Activated naive CD4-positive, alpha-beta T cell treated with anti-CD3 and anti-CD28 coated beads, Interleukin-2, amount 10 ng/mL, durations not matched to agents 7 days and 5 days (primary cell): ENCODE data around the gene ALDH9A1.
A peak's percentile ranks its signal among the peaks of the same experiment; 100 is the strongest.
"Not testable (repeated sequence)": the region's sequence is repeated elsewhere in the genome, so short reads cannot be mapped to it uniquely, and the experiment has no call there.

Experiments
- CTCF ChIA-PET: fragments of 350-600 bp; sonication (Branson Sonifier 250); formaldehyde crosslinking; loops from one replicate; lab custom pipeline; 2021; ENCODE audit warnings: antibody characterized with exemption; lab: Charles Lee
- DNase-seq: peaks from one replicate; pipeline ENCODE4 v3.0.0-alpha.2; 2020
- H3K27ac Mint-ChIP-seq: one replicate; pipeline ENCODE4 v1.8.0; 2021; ENCODE audit warnings: mild to moderate bottlenecking, moderate library complexity, mixed read lengths
- H3K27me3 Mint-ChIP-seq: one replicate; pipeline ENCODE4 v1.8.0; 2021; ENCODE audit warnings: mild to moderate bottlenecking, mixed read lengths
- H3K36me3 Mint-ChIP-seq: one replicate; pipeline ENCODE4 v1.8.0; 2021; ENCODE audit warnings: mixed read lengths
- H3K4me1 Mint-ChIP-seq: one replicate; pipeline ENCODE4 v1.8.0; 2021; ENCODE audit warnings: mixed read lengths
- H3K4me3 Mint-ChIP-seq: one replicate; pipeline ENCODE4 v1.8.0; 2021; ENCODE audit warnings: mild to moderate bottlenecking, moderate library complexity, mixed read lengths
- H3K9me3 Mint-ChIP-seq: one replicate; pipeline ENCODE4 v1.8.0; 2021; ENCODE audit warnings: mixed read lengths

ALDH9A1 gene

DNA sequence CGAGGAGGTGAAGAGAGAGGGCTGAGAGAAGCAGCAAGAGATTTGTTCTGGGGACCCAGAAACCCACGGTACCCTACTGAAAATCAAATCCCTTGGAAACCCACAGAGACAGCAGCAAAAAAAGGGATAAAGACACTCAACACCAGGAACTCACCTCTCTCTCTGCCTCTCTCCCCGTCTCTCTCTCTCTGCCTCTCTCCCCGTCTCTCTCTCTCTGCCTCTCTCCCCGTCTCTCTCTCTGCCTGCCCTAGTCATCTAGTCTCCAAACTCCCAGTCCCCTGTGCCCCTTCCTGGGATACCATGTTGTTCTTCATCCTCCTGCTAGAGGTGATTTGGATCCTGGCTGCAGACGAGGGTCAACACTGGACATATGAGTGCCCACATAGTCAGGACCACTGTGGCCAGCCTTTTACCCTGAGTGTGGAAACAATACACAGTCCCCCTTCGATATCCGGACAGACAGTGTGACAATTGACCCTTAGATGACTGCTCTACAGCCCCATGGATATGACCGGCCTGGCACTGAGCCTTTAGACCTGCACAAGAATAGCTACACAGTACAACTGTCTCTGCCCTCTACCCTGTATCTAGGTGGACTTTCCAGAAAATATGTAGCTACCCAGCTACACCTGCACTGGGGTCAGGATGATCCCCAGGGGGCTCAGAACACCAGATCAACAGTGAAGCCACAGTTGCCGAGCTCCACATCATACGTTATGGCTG is 9.8 kb upstream of the ALDH9A1 start:
- no peaks in the 10 kb centered on the region for H3K9me3 Mint-ChIP-seq

DNA sequence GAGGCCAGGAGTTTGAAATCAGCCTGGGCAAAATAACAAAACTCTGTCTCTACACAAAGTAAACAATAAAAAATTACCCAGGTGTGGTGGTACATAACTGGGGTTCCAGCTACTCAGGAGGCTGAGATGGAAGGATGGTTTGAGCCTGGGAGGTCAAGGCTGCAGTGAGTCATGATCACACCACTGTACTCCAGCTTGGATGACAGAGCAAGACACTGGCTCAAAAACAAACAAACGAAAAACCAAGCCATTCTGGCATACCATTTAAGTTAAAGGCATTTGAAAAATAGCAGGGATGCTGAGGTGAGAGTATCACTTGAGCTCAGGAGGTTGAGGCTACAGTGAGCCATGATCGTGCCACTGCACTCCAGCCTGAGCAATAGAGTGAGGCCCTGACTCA is 5.3 kb upstream of the ALDH9A1 start:
- peaks cover 34% of the 10 kb centered on the region for H3K27me3 Mint-ChIP-seq
- H3K36me3 Mint-ChIP-seq: no peaks in the 10 kb centered on the region
- H3K4me3 Mint-ChIP-seq: no peak overlapping the region
- CTCF ChIA-PET: no interaction called here
- H3K4me1 Mint-ChIP-seq: peaks cover 10% of the 10 kb centered on the region
- DNase-seq: no peak
- H3K9me3 Mint-ChIP-seq: no peaks in the 10 kb centered on the region
- no peak overlapping the region for H3K27ac Mint-ChIP-seq

More for the DNA sequence above, 9.8 kb upstream of the ALDH9A1 start:
- H3K4me3 Mint-ChIP-seq: no peak overlapping the region
- H3K27me3 Mint-ChIP-seq: peaks cover 59% of the 10 kb centered on the region
- no peak for DNase-seq
- no peaks in the 10 kb centered on the region for H3K36me3 Mint-ChIP-seq
- H3K4me1 Mint-ChIP-seq: no peaks in the 10 kb centered on the region
- no peak overlapping the region for H3K27ac Mint-ChIP-seq
- CTCF ChIA-PET: interaction anchor here (1.1 kb wide), 1 partner anchor 106 kb away, joined by 3 read pairs; no protein-coding TSS in a partner anchor

DNA sequence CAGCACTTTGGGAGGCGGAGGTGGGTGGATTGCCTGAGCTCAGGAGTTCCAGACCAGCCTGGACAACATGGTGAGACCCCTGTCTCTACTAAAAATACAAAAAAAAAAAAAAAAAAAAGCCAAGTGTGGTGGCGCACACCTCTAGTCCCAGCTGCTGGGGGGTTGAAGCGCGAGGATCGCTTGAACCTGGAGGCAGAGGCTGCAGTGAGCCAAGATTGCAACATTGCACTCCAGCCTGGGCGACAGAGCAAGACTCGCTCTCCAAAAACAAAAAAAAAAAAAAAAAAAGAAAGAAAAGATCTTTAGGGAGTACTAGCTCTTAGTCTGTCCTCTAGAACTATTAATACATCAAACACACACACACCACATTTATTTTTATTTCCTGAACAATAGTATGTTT is 3.6 kb upstream of the ALDH9A1 start:
- H3K36me3 Mint-ChIP-seq, H3K27ac Mint-ChIP-seq, H3K4me3 Mint-ChIP-seq, H3K9me3 Mint-ChIP-seq, CTCF ChIA-PET, DNase-seq: not testable (repeated sequence)
- Mint-ChIP-seq H3K4me1 (peaks cover 20% of the 10 kb centered on the region), H3K27me3 (peaks cover 23% of the 10 kb centered on the region)

DNA sequence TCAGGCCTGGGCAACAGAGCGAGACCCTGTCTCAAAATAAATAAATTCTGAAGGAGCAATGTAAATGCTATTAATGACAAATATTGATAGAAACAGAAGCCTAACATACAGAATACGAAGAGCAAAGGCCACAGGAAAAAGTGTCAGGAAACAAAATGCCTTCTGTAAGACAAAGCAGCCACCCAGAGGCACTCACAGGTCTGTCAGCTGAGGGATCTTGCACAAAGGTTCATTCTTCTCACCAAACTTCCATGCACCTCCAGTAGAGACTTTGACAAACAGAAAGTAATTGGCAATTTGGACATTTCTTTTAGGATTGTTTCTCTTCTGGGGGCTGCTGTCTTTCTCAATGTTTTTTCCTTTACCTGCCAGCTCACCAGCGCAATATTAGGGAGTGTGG is 1.2 kb upstream of the ALDH9A1 start:
- DNase-seq: no peak
- Mint-ChIP-seq H3K27ac (peak overlapping the region; percentile 24), H3K27me3 (peaks cover 12% of the 10 kb centered on the region), H3K9me3 (no peaks in the 10 kb centered on the region), H3K4me1 (peaks cover 38% of the 10 kb centered on the region), H3K4me3 (peak overlapping the region; percentile 86), H3K36me3 (peaks cover 13% of the 10 kb centered on the region)
- CTCF ChIA-PET: no interaction called here

DNA sequence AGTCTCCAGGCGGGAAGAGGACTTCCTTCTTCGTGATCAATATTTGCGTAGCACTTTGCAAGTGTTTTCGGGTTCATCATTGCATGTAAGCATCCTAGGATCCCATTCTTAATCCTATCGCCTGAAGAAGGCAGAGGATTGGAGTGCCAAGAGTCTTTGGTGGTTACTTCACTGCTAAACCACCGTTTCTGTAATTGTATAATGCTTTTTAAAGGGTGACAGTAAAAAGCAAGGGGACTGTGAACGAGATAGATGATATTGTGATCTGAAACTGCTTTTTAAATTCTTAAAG is 345 bp upstream of the ALDH9A1 start:
- Mint-ChIP-seq H3K27me3 (peaks cover 11% of the 10 kb centered on the region), H3K27ac (peak overlapping the region; percentile 94), H3K4me1 (peaks cover 38% of the 10 kb centered on the region), H3K4me3 (peak overlapping the region; percentile 86), H3K36me3 (peaks cover 17% of the 10 kb centered on the region), H3K9me3 (no peaks in the 10 kb centered on the region)
- CTCF ChIA-PET: interaction anchor here (0.7 to 1.9 kb wide), 3 partner anchors 13 to 214 kb away, joined by 3 to 13 read pairs (median 3); no protein-coding TSS in a partner anchor
- no peak for DNase-seq

DNA sequence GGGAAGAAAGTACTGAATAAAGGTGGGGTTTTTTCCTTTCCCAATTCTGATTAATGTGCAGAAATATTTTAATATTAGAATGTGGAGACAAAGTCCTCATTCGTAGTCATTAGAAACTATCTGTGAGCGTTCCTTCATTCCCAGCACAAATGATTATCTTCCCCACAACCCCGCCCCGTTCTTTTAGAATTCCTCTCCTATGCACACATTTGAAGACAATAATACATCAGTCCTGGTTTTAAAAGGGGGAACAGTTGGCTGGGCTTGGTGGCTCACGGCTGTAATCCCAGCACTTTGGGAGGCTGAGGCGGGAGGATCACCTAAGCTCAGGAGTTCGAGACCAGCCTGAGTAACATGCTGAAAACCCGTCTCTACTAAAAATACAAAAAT is 876 bp downstream of the ALDH9A1 start:
- DNase-seq: no peak
- H3K36me3 Mint-ChIP-seq: peaks cover 27% of the 10 kb centered on the region

DNA sequence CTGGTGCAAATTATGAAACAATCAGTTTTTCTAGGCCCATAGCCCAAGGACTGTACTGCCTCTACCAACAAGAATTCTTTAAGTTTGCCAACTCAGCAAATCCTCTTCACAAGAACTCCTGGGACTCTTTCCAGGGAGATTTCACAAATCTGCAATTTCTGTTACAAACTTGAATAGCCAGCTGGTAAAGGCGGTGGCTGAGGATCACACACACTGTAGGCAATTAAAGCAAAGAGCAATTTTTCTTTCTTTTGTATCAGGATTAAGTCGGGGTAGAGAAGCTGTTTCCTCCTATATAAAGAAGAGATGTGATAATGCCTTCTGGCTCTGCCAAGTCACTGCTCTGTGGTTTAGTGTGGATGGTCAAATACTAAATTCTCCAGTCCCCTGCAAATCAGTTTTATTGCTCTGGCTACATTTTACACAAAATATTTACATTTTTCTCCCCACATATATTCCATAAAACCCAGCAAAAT is 1.7 kb downstream of the ALDH9A1 start:
- no peak for DNase-seq
- H3K27me3 Mint-ChIP-seq: peaks cover 6% of the 10 kb centered on the region
- H3K27ac Mint-ChIP-seq: peak overlapping the region; percentile 74
- peaks cover 45% of the 10 kb centered on the region for H3K4me1 Mint-ChIP-seq
- H3K36me3 Mint-ChIP-seq: peaks cover 36% of the 10 kb centered on the region
- peak overlapping the region; percentile 86 for H3K4me3 Mint-ChIP-seq
- H3K9me3 Mint-ChIP-seq: no peaks in the 10 kb centered on the region
- CTCF ChIA-PET: interaction anchor here (0.9 to 1.8 kb wide), 2 partner anchors 14 to 72 kb away, joined by 3 to 5 read pairs; partner anchors contain the start of gene TMCO1

More for the DNA sequence above, 876 bp downstream of the ALDH9A1 start:
- peaks cover 38% of the 10 kb centered on the region for H3K4me1 Mint-ChIP-seq
- peaks cover 6% of the 10 kb centered on the region for H3K27me3 Mint-ChIP-seq
- CTCF ChIA-PET: interaction anchor here (0.8 to 1.9 kb wide), 5 partner anchors 12 to 153 kb away, joined by 3 to 13 read pairs (median 3); partner anchors contain the start of gene TMCO1
- no peaks in the 10 kb centered on the region for H3K9me3 Mint-ChIP-seq
- peak overlapping the region; percentile 86 for H3K4me3 Mint-ChIP-seq
- H3K27ac Mint-ChIP-seq: peak overlapping the region; percentile 94

DNA sequence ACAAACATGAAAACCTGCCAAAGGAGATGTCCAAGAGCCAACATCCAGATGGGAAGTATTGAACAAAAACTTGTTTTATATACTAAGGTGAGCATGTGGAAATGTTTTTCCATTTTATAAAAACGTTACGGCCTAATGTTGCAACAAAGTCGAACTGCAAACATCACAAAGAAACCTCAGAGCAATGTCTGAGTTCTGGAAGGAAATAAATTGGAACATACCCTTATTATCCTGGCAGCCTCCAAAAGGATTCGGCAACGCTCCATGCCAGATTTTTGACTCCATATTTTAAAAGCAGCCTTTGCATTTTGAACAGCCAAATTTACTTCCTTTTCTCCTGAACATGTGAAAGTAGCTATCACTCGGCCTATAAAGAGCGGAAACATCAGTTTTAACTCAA is 3.3 kb downstream of the ALDH9A1 start:
- peaks cover 48% of the 10 kb centered on the region for H3K4me1 Mint-ChIP-seq
- CTCF ChIA-PET: no interaction called here
- peaks cover 48% of the 10 kb centered on the region for H3K36me3 Mint-ChIP-seq

DNA sequence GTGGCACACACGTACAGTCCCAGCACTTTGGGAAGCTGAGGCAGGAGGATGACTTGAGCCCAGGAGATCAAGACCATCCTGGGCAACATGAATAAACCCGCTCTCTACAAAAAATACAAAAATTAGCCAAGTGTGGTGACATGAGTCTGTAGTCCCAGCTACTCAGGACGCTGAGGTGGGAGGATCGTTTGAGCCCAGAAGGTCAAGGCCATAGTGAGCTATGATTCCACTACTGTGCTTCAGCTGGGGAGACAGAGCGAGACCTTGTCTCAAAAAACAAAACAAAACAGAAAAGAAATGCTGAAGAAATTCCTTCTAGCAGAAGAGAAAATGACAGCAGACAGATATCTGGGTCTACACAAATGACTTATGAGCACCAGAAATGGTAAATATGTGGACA is 10.3 kb downstream of the ALDH9A1 start:
- no peaks in the 10 kb centered on the region for H3K27me3 Mint-ChIP-seq
- H3K4me3 Mint-ChIP-seq: no peak overlapping the region
- H3K9me3 Mint-ChIP-seq: peaks cover 7% of the 10 kb centered on the region
- DNase-seq: no peak
- CTCF ChIA-PET: no interaction called here
- H3K36me3 Mint-ChIP-seq: peaks cover 69% of the 10 kb centered on the region
- H3K4me1 Mint-ChIP-seq: peaks cover 30% of the 10 kb centered on the region
- H3K27ac Mint-ChIP-seq: no peak overlapping the region

More for the DNA sequence above, 3.3 kb downstream of the ALDH9A1 start:
- no peaks in the 10 kb centered on the region for H3K27me3 Mint-ChIP-seq
- no peak for DNase-seq
- H3K9me3 Mint-ChIP-seq: no peaks in the 10 kb centered on the region
- no peak overlapping the region for H3K4me3 Mint-ChIP-seq
- no peak overlapping the region for H3K27ac Mint-ChIP-seq

DNA sequence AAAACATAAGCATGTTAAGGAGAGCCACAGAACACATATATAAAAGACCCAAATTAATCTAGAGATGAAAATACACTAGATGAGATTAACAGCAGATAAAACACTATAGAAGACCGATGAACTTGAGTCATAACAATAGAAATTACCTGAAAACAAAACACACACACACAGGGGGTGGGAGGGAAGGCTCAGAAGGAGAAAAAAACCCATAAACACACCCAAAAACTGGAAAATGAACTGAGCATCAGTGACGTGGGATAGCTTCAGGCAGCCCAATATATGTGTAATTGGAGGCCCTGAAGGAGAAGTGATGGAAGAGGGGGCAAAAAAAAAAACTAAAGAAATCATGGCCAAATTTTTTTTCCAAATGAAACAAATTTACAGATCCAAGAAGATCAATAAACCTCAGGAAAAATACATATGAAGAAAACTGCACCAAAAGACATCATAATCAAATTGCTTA is 11.4 kb downstream of the ALDH9A1 start:
- DNase-seq: no peak
- H3K27me3 Mint-ChIP-seq: no peaks in the 10 kb centered on the region
- peak overlapping the region; percentile 12 for H3K27ac Mint-ChIP-seq
- H3K9me3 Mint-ChIP-seq: peaks cover 7% of the 10 kb centered on the region
- CTCF ChIA-PET: no interaction called here
- peaks cover 26% of the 10 kb centered on the region for H3K4me1 Mint-ChIP-seq
- peaks cover 71% of the 10 kb centered on the region for H3K36me3 Mint-ChIP-seq
- no peak overlapping the region for H3K4me3 Mint-ChIP-seq

DNA sequence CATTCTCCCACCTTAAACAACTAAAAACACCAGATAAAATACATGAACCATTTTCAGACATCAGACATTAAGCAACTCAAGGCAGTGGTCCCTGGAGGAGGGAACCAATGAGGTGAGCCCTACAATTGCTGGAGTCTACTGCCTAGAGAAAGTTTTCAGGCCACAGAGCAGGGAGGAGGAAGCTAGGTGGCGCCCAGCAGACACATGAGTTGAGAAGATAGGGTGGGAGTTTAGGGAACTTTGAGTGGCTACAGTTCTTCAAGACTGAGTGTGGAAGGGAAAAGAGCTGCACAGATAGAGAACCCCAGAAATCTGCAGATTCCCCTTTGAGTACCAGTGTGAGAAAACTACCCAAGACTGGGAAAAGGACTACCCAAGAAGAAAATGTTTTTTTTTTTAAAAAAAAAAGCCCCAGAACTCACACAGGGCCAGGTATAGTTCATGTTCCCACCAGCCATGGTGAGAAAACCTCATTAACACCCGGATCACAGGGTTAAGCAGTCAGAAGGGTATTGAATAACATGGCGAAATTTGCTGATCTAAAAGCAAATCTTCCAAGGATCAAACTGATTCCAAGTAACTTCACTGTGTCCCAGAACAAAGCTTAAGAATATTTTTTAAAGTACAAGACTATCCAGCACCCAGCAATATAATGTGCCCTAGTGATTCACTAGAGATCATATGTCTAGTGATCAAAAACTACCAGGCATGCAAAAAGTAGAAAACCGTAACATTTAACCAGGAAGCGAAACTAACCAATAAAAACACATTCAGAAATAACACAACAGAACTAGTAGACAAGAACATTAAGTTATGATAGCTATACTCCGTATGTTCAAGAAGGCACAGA is 12.0 kb downstream of the ALDH9A1 start:
- Mint-ChIP-seq H3K36me3 (peaks cover 69% of the 10 kb centered on the region), H3K4me3 (no peak overlapping the region), H3K27me3 (no peaks in the 10 kb centered on the region), H3K4me1 (peaks cover 22% of the 10 kb centered on the region), H3K27ac (peak overlapping the region; percentile 12), H3K9me3 (peaks cover 7% of the 10 kb centered on the region)
- no peak for DNase-seq
- CTCF ChIA-PET: interaction anchor here (2.8 kb wide), 1 partner anchor 12 kb away, joined by 13 read pairs; the partner anchor contains the start of gene ALDH9A1

DNA sequence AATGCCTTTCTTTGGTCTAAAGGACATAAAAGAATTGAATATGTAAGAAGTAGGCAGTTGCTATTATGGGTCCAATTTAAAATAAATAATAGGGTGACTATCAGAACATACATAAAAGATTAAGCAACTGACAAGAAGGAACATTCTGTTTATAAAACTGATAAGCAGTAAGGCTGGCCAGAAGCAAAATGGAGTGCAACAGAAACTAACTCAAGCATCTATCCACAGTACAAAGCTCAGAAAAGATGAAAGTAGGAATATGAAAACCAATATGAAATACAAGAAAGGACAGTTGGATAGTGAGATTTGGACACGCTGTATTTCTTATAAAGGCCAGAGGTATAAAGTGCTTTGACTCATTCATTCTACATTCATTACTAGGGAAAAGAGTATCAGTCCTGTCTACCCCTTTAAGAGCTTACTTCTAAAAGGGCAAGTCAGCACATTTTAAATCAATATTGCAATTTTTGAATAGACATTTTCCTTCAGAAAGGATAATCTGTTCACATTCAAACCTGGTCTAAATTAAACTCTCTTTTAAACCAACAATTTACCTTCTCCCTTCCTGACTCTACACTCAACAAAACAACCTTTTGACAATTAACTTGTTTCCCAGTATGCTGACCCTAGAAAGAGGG is 14.4 kb downstream of the ALDH9A1 start:
- H3K27ac Mint-ChIP-seq: no peak overlapping the region
- H3K4me3 Mint-ChIP-seq: no peak overlapping the region
- H3K36me3 Mint-ChIP-seq: peaks cover 76% of the 10 kb centered on the region
- H3K9me3 Mint-ChIP-seq: peaks cover 7% of the 10 kb centered on the region
- DNase-seq: no peak
- CTCF ChIA-PET: interaction anchor here (2.8 kb wide), 1 partner anchor 14 kb away, joined by 13 read pairs; the partner anchor contains the start of gene ALDH9A1
- no peaks in the 10 kb centered on the region for H3K27me3 Mint-ChIP-seq
- peaks cover 26% of the 10 kb centered on the region for H3K4me1 Mint-ChIP-seq

DNA sequence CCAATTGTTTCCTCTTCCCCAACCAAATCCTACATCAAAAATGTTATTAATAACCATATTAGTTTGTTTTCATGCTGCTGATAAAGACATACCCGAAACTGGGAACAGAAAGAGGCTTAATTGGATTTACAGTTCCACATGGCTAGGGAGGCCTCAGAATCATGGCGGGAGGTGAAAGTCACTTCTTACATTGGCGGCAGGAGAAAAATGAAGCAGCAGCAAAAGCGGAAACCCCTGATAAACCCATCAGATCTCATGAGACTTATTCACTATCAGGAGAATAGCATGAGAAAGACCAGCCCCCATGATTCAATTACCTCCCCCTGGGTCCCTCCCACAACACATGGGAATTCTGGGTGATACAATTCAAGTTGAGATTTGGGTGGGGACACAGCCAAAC is 17.6 kb downstream of the ALDH9A1 start:
- CTCF ChIA-PET: interaction anchor here (0.6 kb wide), 1 partner anchor 61 kb away, joined by 3 read pairs; no protein-coding TSS in a partner anchor
- H3K27me3 Mint-ChIP-seq, H3K27ac Mint-ChIP-seq, DNase-seq, H3K9me3 Mint-ChIP-seq, H3K4me3 Mint-ChIP-seq: not testable (repeated sequence)
- Mint-ChIP-seq H3K36me3 (peaks cover 70% of the 10 kb centered on the region), H3K4me1 (peaks cover 19% of the 10 kb centered on the region)

DNA sequence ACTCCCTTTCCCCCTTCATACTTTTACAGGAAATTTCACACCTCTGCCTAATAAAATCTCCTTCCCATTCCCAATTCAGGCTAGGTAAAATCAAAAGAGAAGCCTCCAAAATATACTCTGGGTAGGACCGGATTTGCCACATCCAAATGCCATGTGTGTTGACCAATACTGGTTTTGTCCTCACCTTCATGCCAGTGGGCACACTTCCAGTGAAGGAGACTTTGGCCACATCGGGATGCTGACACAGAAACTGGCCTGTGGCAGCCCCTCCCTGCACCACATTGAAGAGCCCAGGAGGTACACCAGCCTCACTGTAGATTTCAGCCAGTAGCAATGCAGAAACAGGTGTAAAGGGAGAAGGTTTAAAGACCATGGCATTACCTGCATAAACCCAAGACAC is 18.1 kb downstream of the ALDH9A1 start:
- Mint-ChIP-seq H3K36me3 (peaks cover 70% of the 10 kb centered on the region), H3K27me3 (no peaks in the 10 kb centered on the region), H3K4me1 (peaks cover 16% of the 10 kb centered on the region), H3K4me3 (no peak overlapping the region), H3K27ac (no peak overlapping the region), H3K9me3 (no peaks in the 10 kb centered on the region)
- no peak for DNase-seq
- CTCF ChIA-PET: no interaction called here
